Testis (tissue), 3 donors: ENCODE results near the gene TEKTIP1. TPM values are rescaled to one million over a fixed set of nuclear protein-coding genes. Genes with fewer than 3 reads are reported as not detected.
"Not testable (repeated sequence)": the region's sequence is repeated elsewhere in the genome, so short reads cannot be mapped to it uniquely, and the experiment has no call there.

Experiments used
- DNase-seq: peaks from one replicate; pipeline ENCODE4 v3.0.0-alpha.2; 2019
- H3K27ac ChIP-seq, 2 donors: fragments of 200-600 bp; sonication (generic); one replicate each; pipeline ENCODE4 v1.5.1; 2019
- H3K27me3 ChIP-seq: fragments of 200-600 bp; sonication (generic); one replicate; pipeline ENCODE4 v1.5.1; 2019
- H3K36me3 ChIP-seq: fragments of 200-600 bp; sonication (generic); one replicate; pipeline ENCODE4 v1.5.1; 2017; ENCODE audit warnings: low read depth; ENCODE audit errors: missing control alignments
- H3K4me1 ChIP-seq: fragments of 200-600 bp; sonication (generic); one replicate; pipeline ENCODE4 v1.5.1; 2019
- H3K4me3 ChIP-seq, 2 donors: fragments of 200-600 bp; sonication (generic); one replicate each; pipeline ENCODE4 v1.5.1; 2017 to 2019
- H3K9me3 ChIP-seq: fragments of 200-600 bp; sonication (generic); one replicate; pipeline ENCODE4 v1.5.1; 2017
- CTCF ChIP-seq, 3 experiments: fragments of 450-650 bp in 2 of 3; fragments of 200-600 bp in 1 of 3; sonication (generic) in 1 of 3; IDR thresholded peaks; one replicate each; pipeline ENCODE4 v1.5.1; 2016 to 2019; ENCODE audit warnings: antibody characterized with exemption in 3 of 3, mild to moderate bottlenecking in 2 of 3, moderate library complexity in 1 of 3
- POLR2A ChIP-seq: fragments of 450-650 bp; IDR thresholded peaks from one replicate; pipeline ENCODE4 v1.6.1; 2017; ENCODE audit warnings: antibody characterized with exemption, mild to moderate bottlenecking, moderate library complexity
- WGBS, 2 donors: methylation state at CpG; one replicate each; pipeline ENCODE4 v1.1.5; 2018; 5-methylcytosine and 5-hydroxymethylcytosine counted together
- intact Hi-C: fragments of 100-400 bp; cut with DNase I; formaldehyde crosslinking; loops from one replicate; pipeline ENCODE4 v1.15.1; 2023; ENCODE audit warnings: low total_unique reads
- polyA plus RNA-seq: library from polyadenylated mRNA; stranded (reverse); fragments of 350-450 nt; fragmentation: Illumina TruSeq; extraction: RNeasy Lipid Tissue Mini Kit (QIAGEN cat#74804); gene quantifications from one replicate; pipeline ENCODE4 v1.2.3, GENCODE V29; 2014; ENCODE audit warnings: low read depth, low replicate concordance; ENCODE audit not compliant: insufficient read depth
- total RNA-seq, 2 donors: library from RNA; depleted of rRNA; stranded (reverse); fragments of >200 nt; gene quantifications; one replicate each; pipeline ENCODE4 v1.2.3, GENCODE V29; 2016

TEKTIP1 gene
- total and polyA plus RNA-seq, 3 donors from 2014 or later = 35.8 to 68.2 (median 55.9) TPM

- Histone ChIP-seq H3K27ac (no peak overlapping the region), H3K36me3 (no peaks in the 10 kb centered on the region), H3K9me3 (no peaks in the 10 kb centered on the region), H3K4me3 (no peak overlapping the region), H3K4me1 (no peaks in the 10 kb centered on the region), H3K27me3 (no peaks in the 10 kb centered on the region)
- TF ChIP-seq POLR2A = no peak
- TF ChIP-seq CTCF (IDR thresholded peaks at IDR 0.05) = no peak
- DNase-seq = no peak
- intact Hi-C loops = no loop called here
- 81 to 91% methylated on average over 4 to 21 of the region's 21 CpGs for whole genome bisulfite sequencing, 2 donors
These were observed 11.6 kb upstream of the TEKTIP1 start for GRCh38 chr19:3527238-3527910.

- no peak for DNase-seq
- Histone ChIP-seq H3K4me1 (peaks cover 3% of the 10 kb centered on the region), H3K36me3 (no peaks in the 10 kb centered on the region), H3K27ac (no peak overlapping the region), H3K4me3 (no peak overlapping the region), H3K27me3 (no peaks in the 10 kb centered on the region), H3K9me3 (no peaks in the 10 kb centered on the region)
- intact Hi-C loops = no loop called here
- 97 to 98% methylated on average over 8 to 14 of the region's 14 CpGs for WGBS, 2 donors
- TF ChIP-seq CTCF (IDR thresholded peaks at IDR 0.05) (no peak), POLR2A (no peak)
These were observed 10.9 kb upstream of the TEKTIP1 start for GRCh38 chr19:3528080-3528479.

GRCh38 chr19:3528539-3529211 lies 10.3 kb upstream of the TEKTIP1 start:
- no peaks in the 10 kb centered on the region for H3K9me3 ChIP-seq
- H3K27me3 ChIP-seq = no peaks in the 10 kb centered on the region
- TF ChIP-seq POLR2A (no peak), CTCF (IDR thresholded peaks at IDR 0.05) (no peak)
- peaks cover 9% of the 10 kb centered on the region for H3K4me1 ChIP-seq
- H3K36me3 ChIP-seq = no peaks in the 10 kb centered on the region
- intact Hi-C loops = no loop called here
- no peak overlapping the region for H3K27ac ChIP-seq
- no peak overlapping the region for H3K4me3 ChIP-seq
- 93% methylated on average over 20 of the region's 20 CpGs for WGBS, 2 donors
- DNase-seq = no peak

- H3K4me3 ChIP-seq, DNase-seq, H3K36me3 ChIP-seq, H3K27ac ChIP-seq, H3K9me3 ChIP-seq, intact Hi-C loops, H3K27me3 ChIP-seq: not testable (repeated sequence)
- 91 to 95% methylated on average over 7 of the region's 7 CpGs for WGBS, 2 donors
- H3K4me1 ChIP-seq = peaks cover 10% of the 10 kb centered on the region
These were observed 9.7 kb upstream of the TEKTIP1 start for GRCh38 chr19:3529299-3529698.

GRCh38 chr19:3530389-3530788 lies 8.6 kb upstream of the TEKTIP1 start:
- 94 to 98% methylated on average over 12 of the region's 12 CpGs for WGBS, 2 donors
- Histone ChIP-seq H3K27ac (no peak overlapping the region), H3K4me1 (peaks cover 10% of the 10 kb centered on the region), H3K36me3 (no peaks in the 10 kb centered on the region), H3K9me3 (no peaks in the 10 kb centered on the region), H3K27me3 (no peaks in the 10 kb centered on the region), H3K4me3 (no peak overlapping the region)
- DNase-seq = no peak
- intact Hi-C loops = no loop called here
- TF ChIP-seq POLR2A (no peak), CTCF (IDR thresholded peaks at IDR 0.05) (no peak)
